Fibroblast of upper back skin (primary cell): ENCODE results near the gene FMO3.

Source experiments
- DNase-seq: peaks from one replicate; pipeline ENCODE4 v3.0.0-alpha.2; 2013

Gene FMO3

GRCh38 chr1:171160639-171161354 is 70.1 kb downstream of the FMO3 start:
- peak; percentile 36 for DNase-seq

GRCh38 chr1:171161431-171161830 is 70.7 kb downstream of the FMO3 start:
- DNase-seq, result no peak

GRCh38 chr1:171166361-171166760 is 75.7 kb downstream of the FMO3 start:
- DNase-seq, result no peak
